ENCODE results near the gene FOXA2.

The FOXA2 gene

GRCh38 chr20:22536141-22536828, 48.1 kb downstream of the FOXA2 start:
- no peak for DNase-seq

GRCh38 chr20:22535483-22535882, 48.9 kb downstream of the FOXA2 start:
- DNase-seq: no peak

DNA sequence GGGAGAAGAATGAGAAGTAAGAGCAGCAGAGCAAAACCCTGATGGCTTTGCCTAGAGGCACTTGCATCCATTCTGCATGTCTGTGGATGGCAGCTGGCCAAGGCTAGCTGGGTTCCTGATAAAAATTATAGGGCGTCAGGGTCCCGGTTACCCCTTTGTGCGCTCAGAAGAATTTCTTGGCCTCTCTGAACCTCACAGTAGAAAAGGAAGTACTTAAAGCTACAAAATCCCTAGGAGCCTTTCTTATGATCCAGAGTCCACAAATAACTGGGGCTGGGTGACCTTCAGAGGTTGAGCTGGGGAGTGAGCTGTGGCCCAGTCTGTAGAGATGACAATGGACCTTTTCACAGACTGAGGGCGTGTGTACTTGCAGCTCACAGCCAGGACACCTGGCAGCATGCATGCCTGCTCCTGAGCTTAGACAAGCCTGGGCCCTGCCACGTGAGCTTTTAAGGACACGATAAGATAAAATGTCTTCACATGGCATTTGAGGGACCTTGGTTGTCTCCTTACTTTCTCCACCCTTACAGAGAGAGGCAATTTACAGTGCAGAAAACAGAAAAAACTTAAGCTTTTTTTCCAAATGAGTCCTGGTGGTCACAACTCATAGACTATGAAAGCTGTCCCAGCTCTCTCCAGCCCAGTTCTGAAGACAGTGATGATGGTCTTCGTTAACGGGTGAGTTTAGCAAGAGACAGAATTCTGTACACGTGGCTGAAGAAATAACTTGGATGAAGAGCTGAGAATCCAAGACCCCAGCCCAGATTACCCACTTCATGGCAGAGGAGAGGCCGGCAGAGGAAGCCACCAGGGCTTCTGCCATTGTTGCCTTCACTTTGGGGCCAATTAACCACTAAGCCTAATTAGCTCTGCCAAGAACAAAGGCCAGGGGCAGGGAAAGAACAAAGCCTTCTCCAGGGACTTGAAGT, 50.3 kb downstream of the FOXA2 start:
- DNase-seq: no peak

- DNase-seq: no peak
Measured at GRCh38 chr20:22532598-22532997, 51.8 kb downstream of the FOXA2 start.

GRCh38 chr20:22531756-22532155, 52.6 kb downstream of the FOXA2 start:
- no peak for DNase-seq

GRCh38 chr20:22531056-22531615, 53.2 kb downstream of the FOXA2 start:
- no peak for DNase-seq

Measured in hematopoietic multipotent progenitor cell treated with erythropoietin and hydrocortisone succinate and interleukin-3 and kit ligand, for 6 days (in vitro differentiated cells).